Kidney glomerular epithelial cell (primary cell): ENCODE results near the gene LRRC56.

ENCODE experiments used
- DNase-seq: peaks from one replicate; lab custom pipeline; 2025; lab: John Stamatoyannopoulos, UW

Gene LRRC56

GRCh38 chr11:559712-560304, 22.5 kb downstream of the LRRC56 start:
- DNase-seq, result no peak

GRCh38 chr11:560305-561147, 23.2 kb downstream of the LRRC56 start, which contains the start of the genes LMNTD2 and RASSF7:
Gene LMNTD2, minus strand, starts transcription at chr11:560738. Its CDS starts 22 bp downstream, at chr11:560716.
Gene RASSF7, plus strand, starts transcription at chr11:560970. Its CDS starts 799 bp downstream, at chr11:561769.
- peak; percentile 65 for DNase-seq

GRCh38 chr11:561148-562003, 24.0 kb downstream of the LRRC56 start:
- DNase-seq, result peak; percentile 94

- no peak for DNase-seq
Observed at GRCh38 chr11:562046-562645, 24.8 kb downstream of the LRRC56 start.

GRCh38 chr11:563066-563811, 25.9 kb downstream of the LRRC56 start:
- DNase-seq, result no peak

- DNase-seq, result no peak
Observed at GRCh38 chr11:563812-564578, 26.7 kb downstream of the LRRC56 start.

GRCh38 chr11:565921-566509, 28.7 kb downstream of the LRRC56 start:
- DNase-seq, result no peak

GRCh38 chr11:567011-567628, 29.8 kb downstream of the LRRC56 start:
- DNase-seq, result no peak

- DNase-seq, result no peak
Observed at GRCh38 chr11:567629-568292, 30.4 kb downstream of the LRRC56 start.

GRCh38 chr11:568306-569157, 31.2 kb downstream of the LRRC56 start:
- DNase-seq, result peak; percentile 92

GRCh38 chr11:569158-569885, 32.0 kb downstream of the LRRC56 start:
- DNase-seq, result no peak

GRCh38 chr11:571802-572185, 34.5 kb downstream of the LRRC56 start:
- no peak for DNase-seq

GRCh38 chr11:573146-573759, 35.9 kb downstream of the LRRC56 start:
- DNase-seq, result no peak

- DNase-seq, result peak; percentile 74
Observed at GRCh38 chr11:574031-574570, 36.8 kb downstream of the LRRC56 start.

- DNase-seq, result no peak
Observed at GRCh38 chr11:574632-575312, 37.4 kb downstream of the LRRC56 start.
